ENCODE measurements around the gene ERCC1.
"Not testable (repeated sequence)": the region's sequence is repeated elsewhere in the genome, so short reads cannot be mapped to it uniquely, and the experiment has no call there.

The ERCC1 gene

DNA sequence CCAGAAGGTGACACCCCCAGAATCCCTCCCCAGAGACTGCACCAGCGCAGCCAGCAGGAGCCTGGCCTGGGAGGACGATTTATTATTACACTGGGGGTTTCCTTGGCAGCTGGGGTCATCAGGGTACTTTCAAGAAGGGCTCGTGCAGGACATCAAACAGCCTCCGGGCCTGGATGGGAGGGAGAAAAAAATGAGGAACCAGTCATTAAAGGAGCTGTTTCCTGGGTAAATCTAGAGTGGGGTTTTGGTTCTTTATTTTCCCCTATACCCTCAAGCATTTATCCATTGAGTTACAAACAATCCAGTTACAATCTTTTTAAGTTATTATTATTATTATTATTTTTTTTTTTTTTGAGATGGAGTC, 14.2 kb downstream of the ERCC1 start:
- CTCF ChIA-PET = interaction anchor here (0.6 kb wide), 1 partner anchor 9 kb away, joined by 6 read pairs; no protein-coding TSS in a partner anchor

DNA sequence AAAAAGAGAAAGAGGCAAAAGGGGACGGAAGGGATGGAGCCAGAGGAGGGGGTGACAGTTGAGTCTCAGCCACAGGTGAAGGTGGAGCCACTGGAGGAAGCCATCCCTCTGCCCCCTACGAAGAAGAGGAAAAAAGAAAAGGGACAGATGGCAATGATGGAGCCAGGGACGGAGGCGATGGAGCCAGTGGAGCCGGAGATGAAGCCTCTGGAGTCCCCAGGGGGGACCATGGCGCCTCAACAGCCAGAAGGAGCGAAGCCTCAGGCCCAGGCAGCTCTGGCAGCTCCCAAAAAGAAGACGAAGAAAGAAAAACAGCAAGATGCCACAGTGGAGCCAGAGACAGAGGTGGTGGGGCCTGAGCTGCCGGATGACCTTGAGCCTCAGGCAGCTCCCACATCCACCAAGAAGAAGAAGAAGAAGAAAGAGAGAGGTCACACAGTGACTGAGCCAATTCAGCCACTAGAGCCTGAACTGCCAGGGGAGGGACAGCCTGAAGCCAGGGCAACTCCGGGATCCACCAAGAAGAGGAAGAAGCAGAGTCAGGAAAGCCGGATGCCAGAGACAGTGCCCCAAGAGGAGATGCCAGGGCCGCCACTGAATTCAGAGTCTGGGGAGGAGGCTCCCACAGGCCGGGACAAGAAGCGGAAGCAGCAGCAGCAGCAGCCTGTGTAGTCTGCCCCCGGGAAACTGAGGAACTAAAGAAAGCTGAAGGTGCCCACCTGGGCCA, 14.7 kb downstream of the ERCC1 start:
- DNase-seq (ENCODE audit: low spot score) = no peak
- H3K27ac ChIP-seq = peak overlapping the region; percentile 71
- ChIA-PET POLR2A (ENCODE audit: low non-redundant PET) (interaction anchor here (0.6 kb wide), 1 partner anchor 47 kb away, joined by 4 read pairs; no protein-coding TSS in a partner anchor), CTCF (interaction anchor here (0.6 kb wide), 1 partner anchor 8 kb away, joined by 6 read pairs; no protein-coding TSS in a partner anchor)
- TF ChIP-seq, protein P1, sequence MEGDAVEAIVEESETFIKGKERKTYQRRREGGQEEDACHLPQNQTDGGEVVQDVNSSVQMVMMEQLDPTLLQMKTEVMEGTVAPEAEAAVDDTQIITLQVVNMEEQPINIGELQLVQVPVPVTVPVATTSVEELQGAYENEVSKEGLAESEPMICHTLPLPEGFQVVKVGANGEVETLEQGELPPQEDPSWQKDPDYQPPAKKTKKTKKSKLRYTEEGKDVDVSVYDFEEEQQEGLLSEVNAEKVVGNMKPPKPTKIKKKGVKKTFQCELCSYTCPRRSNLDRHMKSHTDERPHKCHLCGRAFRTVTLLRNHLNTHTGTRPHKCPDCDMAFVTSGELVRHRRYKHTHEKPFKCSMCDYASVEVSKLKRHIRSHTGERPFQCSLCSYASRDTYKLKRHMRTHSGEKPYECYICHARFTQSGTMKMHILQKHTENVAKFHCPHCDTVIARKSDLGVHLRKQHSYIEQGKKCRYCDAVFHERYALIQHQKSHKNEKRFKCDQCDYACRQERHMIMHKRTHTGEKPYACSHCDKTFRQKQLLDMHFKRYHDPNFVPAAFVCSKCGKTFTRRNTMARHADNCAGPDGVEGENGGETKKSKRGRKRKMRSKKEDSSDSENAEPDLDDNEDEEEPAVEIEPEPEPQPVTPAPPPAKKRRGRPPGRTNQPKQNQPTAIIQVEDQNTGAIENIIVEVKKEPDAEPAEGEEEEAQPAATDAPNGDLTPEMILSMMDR (conservative IDR thresholded peaks at IDR 0.05; ENCODE audit: low read depth) = no peak

More for the DNA sequence above, 14.2 kb downstream of the ERCC1 start:
- DNase-seq (ENCODE audit: low spot score) = no peak
- TF ChIP-seq, protein P1 (conservative IDR thresholded peaks at IDR 0.05; ENCODE audit: low read depth) = no peak
- peak overlapping the region; percentile 71 for H3K27ac ChIP-seq
- POLR2A ChIA-PET (ENCODE audit: low non-redundant PET) = no interaction called here

DNA sequence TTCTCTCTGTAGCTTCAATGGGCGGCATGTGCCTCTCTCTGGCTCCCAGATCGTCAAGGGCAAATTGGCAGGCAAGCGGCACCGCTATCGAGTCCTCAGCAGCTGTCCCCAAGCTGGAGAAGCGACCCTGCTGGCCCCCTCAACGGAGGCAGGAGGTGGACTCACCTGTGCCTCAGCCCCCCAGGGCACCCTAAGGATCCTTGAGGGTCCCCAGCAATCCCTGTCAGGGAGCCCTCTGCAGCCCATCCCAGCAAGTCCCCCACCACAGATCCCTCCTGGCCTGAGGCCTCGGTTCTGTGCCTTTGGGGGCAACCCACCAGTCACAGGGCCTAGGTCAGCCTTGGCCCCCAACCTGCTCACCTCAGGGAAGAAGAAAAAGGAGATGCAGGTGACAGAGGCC, 15.6 kb downstream of the ERCC1 start:
- ChIA-PET POLR2A (ENCODE audit: low non-redundant PET) (no interaction called here), CTCF (interaction anchor here (1.1 kb wide), 1 partner anchor 31 kb away, joined by 3 read pairs; no protein-coding TSS in a partner anchor)
- H3K27ac ChIP-seq = peak overlapping the region; percentile 71
- TF ChIP-seq, protein P1 (conservative IDR thresholded peaks at IDR 0.05; ENCODE audit: low read depth) = no peak
- DNase-seq (ENCODE audit: low spot score) = no peak

DNA sequence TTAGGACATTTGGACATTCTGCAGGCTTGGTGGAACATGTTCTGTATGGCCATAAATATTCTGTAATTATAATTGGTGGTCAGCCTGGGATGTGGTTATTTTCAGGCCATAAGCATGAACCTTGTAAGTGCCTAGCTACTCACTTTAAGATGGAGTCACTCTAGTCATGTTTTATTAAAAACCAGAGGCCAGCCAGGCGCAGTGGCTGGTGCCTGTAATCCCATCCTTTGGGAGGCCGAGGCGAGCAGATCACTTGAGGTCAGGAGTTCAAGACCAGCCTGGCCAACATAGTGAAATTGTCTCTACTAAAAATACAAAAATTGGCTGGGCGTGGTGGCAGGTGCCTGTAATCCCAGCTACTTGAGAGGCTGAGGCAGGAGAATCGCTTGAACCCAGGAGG, 16.1 kb downstream of the ERCC1 start:
- CTCF ChIA-PET = interaction anchor here (1.1 kb wide), 1 partner anchor 32 kb away, joined by 3 read pairs; no protein-coding TSS in a partner anchor
- POLR2A ChIA-PET (ENCODE audit: low non-redundant PET); DNase-seq (ENCODE audit: low spot score): not testable (repeated sequence)
- peak overlapping the region; percentile 71 for H3K27ac ChIP-seq

DNA sequence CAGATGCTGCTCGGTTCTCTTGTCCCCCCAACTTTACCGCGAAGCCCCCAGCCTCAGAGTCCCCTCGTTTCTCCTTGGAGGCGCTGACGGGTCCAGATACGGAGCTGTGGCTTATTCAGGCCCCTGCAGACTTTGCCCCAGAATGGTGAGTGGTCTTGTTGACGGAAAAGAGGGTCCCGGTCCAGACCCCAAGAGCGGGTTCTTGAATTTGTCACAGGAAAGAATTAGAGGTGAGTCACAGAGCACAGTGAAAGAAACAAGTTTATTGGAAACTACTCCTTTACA, 16.7 kb downstream of the ERCC1 start:
- CTCF ChIA-PET = interaction anchor here (1.1 kb wide), 1 partner anchor 32 kb away, joined by 3 read pairs; no protein-coding TSS in a partner anchor
- POLR2A ChIA-PET (ENCODE audit: low non-redundant PET) = no interaction called here
- no peak for DNase-seq (ENCODE audit: low spot score)
- peak overlapping the region; percentile 98 for H3K27ac ChIP-seq
- TF ChIP-seq, protein P1 (conservative IDR thresholded peaks at IDR 0.05; ENCODE audit: low read depth) = no peak

DNA sequence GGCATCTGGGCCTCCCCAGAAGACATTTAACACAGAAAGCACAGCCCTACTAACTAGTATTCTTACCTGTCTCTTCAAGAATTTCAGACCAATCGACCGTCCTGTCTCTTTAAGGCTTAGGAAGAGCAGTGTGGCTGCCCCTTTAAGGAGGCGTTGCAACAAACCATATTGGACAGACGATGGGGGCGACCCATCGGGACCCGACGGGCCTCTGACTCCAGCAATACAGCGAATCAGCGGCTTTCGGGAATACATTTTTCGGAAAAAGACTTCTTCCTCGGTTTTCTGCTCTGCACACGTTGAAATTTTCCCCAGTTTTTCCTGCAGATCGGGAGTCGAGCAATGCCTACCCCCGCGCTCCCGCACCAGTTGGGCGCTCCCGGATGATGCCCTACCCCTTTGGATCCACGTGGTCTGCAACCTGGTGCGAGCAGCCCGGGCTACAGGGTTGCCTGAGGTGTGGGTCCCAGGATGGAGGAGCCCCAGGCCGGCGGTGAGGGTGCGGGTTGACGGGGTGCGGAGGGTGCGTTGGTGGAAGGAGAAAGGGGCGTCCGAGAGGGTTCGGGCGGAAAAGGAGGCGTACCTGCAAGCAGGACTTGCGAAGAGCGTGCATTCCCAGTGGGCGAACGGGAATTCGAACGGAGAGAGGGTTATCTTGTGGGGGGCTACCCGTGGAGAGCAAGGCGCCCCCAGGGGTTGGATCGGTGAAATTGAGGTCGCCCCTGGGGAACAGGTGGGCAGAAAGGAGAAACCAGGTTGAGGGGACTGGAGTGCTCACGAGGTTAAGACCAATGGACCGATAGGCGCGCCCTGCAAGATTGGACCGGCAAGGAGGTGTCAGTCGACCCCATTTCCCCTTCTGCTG, 17.3 kb downstream of the ERCC1 start, which contains the start of gene POLR1G:
POLR1G (plus strand) TSS at position 419 of the 865 bp plus-strand sequence; CDS start at position 472, 53 bp downstream.
- TF ChIP-seq, protein P1 (conservative IDR thresholded peaks at IDR 0.05; ENCODE audit: low read depth) = no peak
- CTCF ChIA-PET = no interaction called here
- POLR2A ChIA-PET (ENCODE audit: low non-redundant PET) = no interaction called here
- DNase-seq (ENCODE audit: low spot score) = peak; percentile 88
- peak within 1 kb of the TSS; percentile 98 for H3K27ac ChIP-seq
